GM10248 (cell line): Measurements from ENCODE around the gene ADGRF4.

ENCODE experiments used
- CTCF ChIA-PET: fragments of 300-600 bp; sonication (Branson Sonifier 250); formaldehyde crosslinking; extraction: SDS; loops from one replicate; lab custom pipeline; 2021; ENCODE audit warnings: antibody characterized with exemption; lab: Yijun Ruan, JAX
- POLR2A ChIA-PET: fragments of 350-650 bp; sonication (Branson Sonifier 250); formaldehyde crosslinking; extraction: SDS; loops from one replicate; lab custom pipeline; 2020; ENCODE audit warnings: antibody characterized with exemption; lab: Yijun Ruan, JAX
- DNase-seq: peaks from one replicate; pipeline ENCODE4 v3.0.0; 2012; ENCODE audit errors: extremely low spot score
- CTCF ChIP-seq: IDR thresholded peaks from 2 replicates; pipeline ENCODE4 v1.5.1; 2012; ENCODE audit warnings: mild to moderate bottlenecking, low read depth; ENCODE audit errors: extremely low read depth, missing control alignments, control extremely low read depth

The ADGRF4 gene

GRCh38 chr6:47661960-47662359 is 36.4 kb upstream of the ADGRF4 start:
- no peak for DNase-seq
- TF ChIP-seq CTCF: no peak
- ChIA-PET POLR2A (no interaction called here), CTCF (interaction anchor here (0.9 kb wide), 1 partner anchor 31 kb away, joined by 3 read pairs; no protein-coding TSS in a partner anchor)

- no peak for DNase-seq
- TF ChIP-seq CTCF: no peak
- CTCF ChIA-PET: interaction anchor here (0.7 to 1.4 kb wide), 2 partner anchors 17 to 32 kb away, joined by 3 read pairs; no protein-coding TSS in a partner anchor
- POLR2A ChIA-PET: no interaction called here
These were observed 34.7 kb upstream of the ADGRF4 start for GRCh38 chr6:47663462-47664216.

GRCh38 chr6:47665112-47665511 is 33.3 kb upstream of the ADGRF4 start:
- ChIA-PET POLR2A (no interaction called here), CTCF (interaction anchor here (1.1 to 2.0 kb wide), 2 partner anchors 11 to 70 kb away, joined by 4 to 6 read pairs; no protein-coding TSS in a partner anchor)
- no peak for DNase-seq
- TF ChIP-seq CTCF: no peak

- no peak for DNase-seq
- TF ChIP-seq CTCF: no peak
- POLR2A ChIA-PET: no interaction called here
- CTCF ChIA-PET: no interaction called here
These were observed 28.5 kb upstream of the ADGRF4 start for GRCh38 chr6:47669684-47670513.

GRCh38 chr6:47670851-47671250 is 27.5 kb upstream of the ADGRF4 start:
- ChIA-PET POLR2A (no interaction called here), CTCF (no interaction called here)
- TF ChIP-seq CTCF: no peak

GRCh38 chr6:47671777-47672176 is 26.6 kb upstream of the ADGRF4 start:
- ChIA-PET POLR2A (no interaction called here), CTCF (interaction anchor here (2.1 kb wide), 1 partner anchor 62 kb away, joined by 7 read pairs; no protein-coding TSS in a partner anchor)
- no peak for TF ChIP-seq CTCF

More at GRCh38 chr6:47670851-47671250, 27.5 kb upstream of the ADGRF4 start:
- no peak for DNase-seq

More at GRCh38 chr6:47671777-47672176, 26.6 kb upstream of the ADGRF4 start:
- DNase-seq: no peak
